ENCODE results near the gene SCGB1C1. TPM values are rescaled to one million over a fixed set of nuclear protein-coding genes. Genes with fewer than 3 reads are reported as not detected.

SCGB1C1 gene
- total and polyA plus RNA-seq, 9 of the 15 experiments (the other 6 are each of a cell fraction or from before 2014, with no cell fraction given) = not detected

DNA sequence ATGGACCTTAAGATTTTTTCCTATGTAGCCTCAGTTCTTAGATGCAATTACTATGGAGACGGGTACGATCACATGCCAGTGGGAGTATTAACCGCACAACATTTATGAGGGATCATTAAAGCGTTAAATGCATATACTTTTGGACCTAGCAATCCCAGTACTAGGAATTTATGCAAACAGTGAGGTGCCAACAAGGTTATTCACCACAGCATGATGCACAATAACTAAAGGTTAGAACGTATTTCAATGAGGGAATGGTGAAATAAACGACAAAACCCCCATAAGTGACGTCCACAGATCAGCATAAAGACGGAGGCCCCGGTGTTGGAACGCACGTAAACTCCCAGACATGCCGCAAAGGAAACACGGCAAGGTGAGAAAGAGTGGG lies 42.7 kb downstream of the SCGB1C1 start (continued):
- TF ChIP-seq SIN3B (IDR thresholded peaks at IDR 0.05; ENCODE audit: low read depth) (no peak), ZC3H8 (IDR thresholded peaks at IDR 0.05) (no peak)

DNA sequence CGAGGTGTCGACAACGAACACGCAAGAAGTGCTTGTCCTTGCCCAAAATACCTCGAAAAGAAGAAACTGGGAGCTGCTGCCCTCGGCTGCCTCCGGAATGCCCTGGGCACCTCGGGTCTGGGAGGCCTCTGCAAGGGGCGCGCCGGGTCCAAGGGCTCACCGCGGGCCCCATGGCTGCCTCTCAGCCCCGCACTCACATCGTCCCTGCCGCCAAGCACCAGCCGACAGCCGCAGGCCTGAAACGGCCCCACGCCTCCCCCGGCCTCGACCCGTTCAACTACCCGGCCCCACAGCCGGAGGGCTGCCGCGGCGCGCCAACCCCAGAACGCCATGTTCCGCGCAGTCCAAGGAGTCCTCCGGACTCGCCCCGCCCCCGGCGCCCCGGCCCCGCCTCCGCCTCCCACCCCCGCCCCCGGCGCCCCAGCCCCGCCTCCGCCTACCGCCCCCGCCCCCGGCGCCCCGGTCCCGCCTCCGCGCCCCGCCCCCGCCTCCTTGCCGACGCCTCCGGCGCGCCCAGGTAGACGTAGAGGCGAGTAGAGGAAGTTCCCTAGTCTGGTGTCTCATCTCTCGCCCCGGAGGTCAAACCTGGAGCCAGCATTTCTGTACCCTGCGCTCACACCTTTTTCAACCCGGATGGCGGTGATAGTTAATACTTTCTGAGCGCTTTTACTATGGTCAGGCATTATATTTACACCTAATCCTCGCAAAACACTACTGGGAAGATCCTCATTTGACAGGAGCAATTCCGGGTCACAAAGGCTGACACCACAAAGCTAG lies 43.3 kb downstream of the SCGB1C1 start, which contains the start of gene SIRT3:
TSS of gene SIRT3 (minus strand) at position 346 of the 777 bp plus-strand sequence. CDS start at position 332, 14 bp downstream.
- in situ Hi-C loops (cut with MboI) = no loop called here
- CTCF ChIA-PET (ENCODE audit: low intra/inter-chr PET ratio) = no interaction called here
- DNase-seq (ENCODE audit: extremely low read depth in 1 of 4, low spot score in 3 of 4) (peak; percentile 90 to 97 (median 96)), ATAC-seq (peak; percentile 93), FAIRE-seq (no peak)
- POLR2A ChIA-PET = interaction anchor here (0.6 to 1.3 kb wide), 4 partner anchors 13 to 169 kb away, joined by 3 to 8 read pairs (median 4); no protein-coding TSS in a partner anchor
- Histone ChIP-seq H3K9me3 (replicated peaks; ENCODE audit: control insufficient read depth, insufficient read depth, low read depth, low read length) (no peaks in the 10 kb centered on the region), H3K79me2 (ENCODE audit: control insufficient read depth, insufficient read depth, low read length) (peaks cover 51% of the 10 kb centered on the region), H3K9ac (ENCODE audit: insufficient read depth in 1 of 2, low read depth in 2 of 2, low read length in 2 of 2) (peak within 1 kb of the TSS; percentile 94 to 98), H4K20me1 (replicated peaks; ENCODE audit: control insufficient read depth, insufficient read depth, low read length) (peaks cover 10% of the 10 kb centered on the region; the same call in 1 of the 2 replicates), H2AFZ (ENCODE audit: low read depth, low read length) (peak within 1 kb of the TSS; percentile 95), H3K27ac (ENCODE audit: extremely low read depth, low read depth, low read length) (peak within 1 kb of the TSS; percentile 99), H3K9me1 (ENCODE audit: control insufficient read depth, insufficient read depth, low read length) (no peaks in the 10 kb centered on the region), H3K36me3 (ENCODE audit: control insufficient read depth, insufficient read depth, low read length) (peaks cover 31% of the 10 kb centered on the region), H3K27me3 (ENCODE audit: control insufficient read depth in 2 of 2, insufficient read depth in 2 of 2, low read length in 2 of 2) (no peaks in the 10 kb centered on the region), H3K4me2 (ENCODE audit: insufficient read depth, low read length) (peak within 1 kb of the TSS; percentile 91), H3K4me1 (replicated peaks in 1 of 2; ENCODE audit: control insufficient read depth in 2 of 2, insufficient read depth in 2 of 2, low read length in 2 of 2) (peaks cover 19 to 21% of the 10 kb centered on the region in 2 experiments; a peak in 4 of 5 replicates), H3K4me3 (peak within 1 kb of the TSS; percentile 97)
- WGBS (ENCODE audit: insufficient coverage, low coverage, missing lambda C conversion rate) = under 1% methylated on average over 39 of the region's 70 CpGs
- intact Hi-C loops (cut with micrococcal nuclease) = loop anchor here (2.0 kb wide), 1 partner anchor 29 kb away; the partner anchor contains the start of genes BET1L and RIC8A
- BruUV-seq (replicated peaks) = no TSS peak
- TF ChIP-seq ZNF324 (CRISPR knock-in tag; IDR thresholded peaks at IDR 0.05) = no peak
- TF ChIP-seq, protein P1, sequence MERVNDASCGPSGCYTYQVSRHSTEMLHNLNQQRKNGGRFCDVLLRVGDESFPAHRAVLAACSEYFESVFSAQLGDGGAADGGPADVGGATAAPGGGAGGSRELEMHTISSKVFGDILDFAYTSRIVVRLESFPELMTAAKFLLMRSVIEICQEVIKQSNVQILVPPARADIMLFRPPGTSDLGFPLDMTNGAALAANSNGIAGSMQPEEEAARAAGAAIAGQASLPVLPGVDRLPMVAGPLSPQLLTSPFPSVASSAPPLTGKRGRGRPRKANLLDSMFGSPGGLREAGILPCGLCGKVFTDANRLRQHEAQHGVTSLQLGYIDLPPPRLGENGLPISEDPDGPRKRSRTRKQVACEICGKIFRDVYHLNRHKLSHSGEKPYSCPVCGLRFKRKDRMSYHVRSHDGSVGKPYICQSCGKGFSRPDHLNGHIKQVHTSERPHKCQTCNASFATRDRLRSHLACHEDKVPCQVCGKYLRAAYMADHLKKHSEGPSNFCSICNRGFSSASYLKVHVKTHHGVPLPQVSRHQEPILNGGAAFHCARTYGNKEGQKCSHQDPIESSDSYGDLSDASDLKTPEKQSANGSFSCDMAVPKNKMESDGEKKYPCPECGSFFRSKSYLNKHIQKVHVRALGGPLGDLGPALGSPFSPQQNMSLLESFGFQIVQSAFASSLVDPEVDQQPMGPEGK (CRISPR knock-in tag; IDR thresholded peaks at IDR 0.05; ENCODE audit: borderline replicate concordance) = no peak
- no peak for TF ChIP-seq PHB2 (IDR thresholded peaks at IDR 0.05; ENCODE audit: low read depth)
- TF ChIP-seq, protein P2, sequence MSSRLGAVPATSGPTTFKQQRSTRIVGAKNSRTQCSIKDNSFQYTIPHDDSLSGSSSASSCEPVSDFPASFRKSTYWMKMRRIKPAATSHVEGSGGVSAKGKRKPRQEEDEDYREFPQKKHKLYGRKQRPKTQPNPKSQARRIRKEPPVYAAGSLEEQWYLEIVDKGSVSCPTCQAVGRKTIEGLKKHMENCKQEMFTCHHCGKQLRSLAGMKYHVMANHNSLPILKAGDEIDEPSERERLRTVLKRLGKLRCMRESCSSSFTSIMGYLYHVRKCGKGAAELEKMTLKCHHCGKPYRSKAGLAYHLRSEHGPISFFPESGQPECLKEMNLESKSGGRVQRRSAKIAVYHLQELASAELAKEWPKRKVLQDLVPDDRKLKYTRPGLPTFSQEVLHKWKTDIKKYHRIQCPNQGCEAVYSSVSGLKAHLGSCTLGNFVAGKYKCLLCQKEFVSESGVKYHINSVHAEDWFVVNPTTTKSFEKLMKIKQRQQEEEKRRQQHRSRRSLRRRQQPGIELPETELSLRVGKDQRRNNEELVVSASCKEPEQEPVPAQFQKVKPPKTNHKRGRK (tag; IDR thresholded peaks at IDR 0.05) = no peak
- TF ChIP-seq MIER1 (IDR thresholded peaks at IDR 0.05; ENCODE audit: low read depth) = peak; percentile 26; the same call in 1 of the 2 replicates
- TF ChIP-seq, protein P3, sequence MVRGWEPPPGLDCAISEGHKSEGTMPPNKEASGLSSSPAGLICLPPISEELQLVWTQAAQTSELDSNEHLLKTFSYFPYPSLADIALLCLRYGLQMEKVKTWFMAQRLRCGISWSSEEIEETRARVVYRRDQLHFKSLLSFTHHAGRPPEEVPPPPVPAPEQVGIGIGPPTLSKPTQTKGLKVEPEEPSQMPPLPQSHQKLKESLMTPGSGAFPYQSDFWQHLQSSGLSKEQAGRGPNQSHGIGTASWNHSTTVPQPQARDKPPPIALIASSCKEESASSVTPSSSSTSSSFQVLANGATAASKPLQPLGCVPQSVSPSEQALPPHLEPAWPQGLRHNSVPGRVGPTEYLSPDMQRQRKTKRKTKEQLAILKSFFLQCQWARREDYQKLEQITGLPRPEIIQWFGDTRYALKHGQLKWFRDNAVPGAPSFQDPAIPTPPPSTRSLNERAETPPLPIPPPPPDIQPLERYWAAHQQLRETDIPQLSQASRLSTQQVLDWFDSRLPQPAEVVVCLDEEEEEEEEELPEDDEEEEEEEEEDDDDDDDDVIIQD (CRISPR knock-in tag; IDR thresholded peaks at IDR 0.05) = no peak
- TF ChIP-seq CAMTA2 (CRISPR knock-in tag; conservative IDR thresholded peaks at IDR 0.05) = no peak
- TF ChIP-seq SRSF7 (optimal IDR thresholded peaks at IDR 0.05; ENCODE audit: low read depth, low read length) = no peak
- TF ChIP-seq, protein P4, sequence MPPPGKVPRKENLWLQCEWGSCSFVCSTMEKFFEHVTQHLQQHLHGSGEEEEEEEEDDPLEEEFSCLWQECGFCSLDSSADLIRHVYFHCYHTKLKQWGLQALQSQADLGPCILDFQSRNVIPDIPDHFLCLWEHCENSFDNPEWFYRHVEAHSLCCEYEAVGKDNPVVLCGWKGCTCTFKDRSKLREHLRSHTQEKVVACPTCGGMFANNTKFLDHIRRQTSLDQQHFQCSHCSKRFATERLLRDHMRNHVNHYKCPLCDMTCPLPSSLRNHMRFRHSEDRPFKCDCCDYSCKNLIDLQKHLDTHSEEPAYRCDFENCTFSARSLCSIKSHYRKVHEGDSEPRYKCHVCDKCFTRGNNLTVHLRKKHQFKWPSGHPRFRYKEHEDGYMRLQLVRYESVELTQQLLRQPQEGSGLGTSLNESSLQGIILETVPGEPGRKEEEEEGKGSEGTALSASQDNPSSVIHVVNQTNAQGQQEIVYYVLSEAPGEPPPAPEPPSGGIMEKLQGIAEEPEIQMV (tag; conservative IDR thresholded peaks at IDR 0.05; ENCODE audit: low read depth) = no peak
- no peak for TF ChIP-seq ZNF75A (CRISPR knock-in tag; IDR thresholded peaks at IDR 0.05)
- TF ChIP-seq KDM2B (CRISPR knock-in tag; IDR thresholded peaks at IDR 0.05) = peak; percentile 52; the same call in 1 of the 2 replicates
- peak; percentile 63 for TF ChIP-seq DPF2 (IDR thresholded peaks at IDR 0.05)

Data from K562 (cell line).